Right hindlimb (tissue), 1 donor: Measurements from ENCODE around the gene CHRDL2.
"Not testable (repeated sequence)": the region's sequence is repeated elsewhere in the genome, so short reads cannot be mapped to it uniquely, and the experiment has no call there.

Experiments used
- DNase-seq: peaks from one replicate; pipeline ENCODE4 v3.0.0-alpha.2; 2018

CHRDL2 gene

GRCh38 chr11:74669211-74670160, 61.7 kb downstream of the CHRDL2 start:
- no peak for DNase-seq

- DNase-seq = no peak
These were observed 67.9 kb downstream of the CHRDL2 start for GRCh38 chr11:74663315-74663714.

GRCh38 chr11:74662487-74663103, 68.6 kb downstream of the CHRDL2 start:
- no peak for DNase-seq

GRCh38 chr11:74659124-74659523, 72.1 kb downstream of the CHRDL2 start:
- DNase-seq = not testable (repeated sequence)

GRCh38 chr11:74654976-74655375, 76.2 kb downstream of the CHRDL2 start:
- no peak for DNase-seq

- DNase-seq = peak; percentile 73
These were observed 80.7 kb downstream of the CHRDL2 start for GRCh38 chr11:74650498-74650897.

GRCh38 chr11:74648894-74649293, 82.3 kb downstream of the CHRDL2 start:
- DNase-seq = no peak

GRCh38 chr11:74647831-74648230, 83.4 kb downstream of the CHRDL2 start:
- no peak for DNase-seq

GRCh38 chr11:74647404-74647803, 83.8 kb downstream of the CHRDL2 start:
- no peak for DNase-seq

GRCh38 chr11:74646954-74647353, 84.3 kb downstream of the CHRDL2 start:
- DNase-seq = no peak
